Body of pancreas (tissue), 4 donors: Measurements from ENCODE around the gene SLC12A8.

Source experiments
- POLR2A ChIP-seq, 3 donors: fragments of 450-650 bp; IDR thresholded peaks; one replicate each; pipeline ENCODE4 v1.6.1; 2016; ENCODE audit warnings: antibody characterized with exemption in 3 of 3, mild to moderate bottlenecking in 2 of 3
- TF ChIP-seq, protein P1 (sequence below), 7 experiments: fragments of 450-650 bp in 4 of 7; fragments of 200-600 bp in 3 of 7; sonication (generic) in 3 of 7; IDR thresholded peaks; one replicate each; pipeline ENCODE4 v1.5.1; 2016 to 2019; ENCODE audit warnings: antibody characterized with exemption in 7 of 7

DNA sequence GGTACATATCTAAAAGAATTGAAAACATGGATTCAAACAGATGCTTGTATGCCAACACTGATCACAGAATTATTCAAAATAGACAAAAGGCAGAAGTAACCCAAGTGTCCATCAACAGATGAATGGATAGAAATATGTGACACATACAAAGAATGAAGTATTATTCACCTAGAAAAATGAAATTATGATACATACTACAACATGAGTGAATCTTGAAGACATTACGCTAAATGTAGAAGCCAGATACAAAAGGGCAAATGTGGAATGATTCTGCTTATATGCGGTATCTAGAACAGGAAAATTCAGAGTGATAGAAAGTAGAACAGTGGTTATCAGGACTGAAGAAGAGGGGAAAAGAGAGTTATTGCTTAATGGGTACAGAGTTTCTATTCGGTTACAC lies 26.2 kb upstream of the SLC12A8 start:
- TF ChIP-seq POLR2A (IDR thresholded peaks at IDR 0.05), result no peak
- TF ChIP-seq, protein P1, sequence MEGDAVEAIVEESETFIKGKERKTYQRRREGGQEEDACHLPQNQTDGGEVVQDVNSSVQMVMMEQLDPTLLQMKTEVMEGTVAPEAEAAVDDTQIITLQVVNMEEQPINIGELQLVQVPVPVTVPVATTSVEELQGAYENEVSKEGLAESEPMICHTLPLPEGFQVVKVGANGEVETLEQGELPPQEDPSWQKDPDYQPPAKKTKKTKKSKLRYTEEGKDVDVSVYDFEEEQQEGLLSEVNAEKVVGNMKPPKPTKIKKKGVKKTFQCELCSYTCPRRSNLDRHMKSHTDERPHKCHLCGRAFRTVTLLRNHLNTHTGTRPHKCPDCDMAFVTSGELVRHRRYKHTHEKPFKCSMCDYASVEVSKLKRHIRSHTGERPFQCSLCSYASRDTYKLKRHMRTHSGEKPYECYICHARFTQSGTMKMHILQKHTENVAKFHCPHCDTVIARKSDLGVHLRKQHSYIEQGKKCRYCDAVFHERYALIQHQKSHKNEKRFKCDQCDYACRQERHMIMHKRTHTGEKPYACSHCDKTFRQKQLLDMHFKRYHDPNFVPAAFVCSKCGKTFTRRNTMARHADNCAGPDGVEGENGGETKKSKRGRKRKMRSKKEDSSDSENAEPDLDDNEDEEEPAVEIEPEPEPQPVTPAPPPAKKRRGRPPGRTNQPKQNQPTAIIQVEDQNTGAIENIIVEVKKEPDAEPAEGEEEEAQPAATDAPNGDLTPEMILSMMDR (IDR thresholded peaks at IDR 0.05), result no peak
